Measurements from ENCODE around the gene NELL1. TPM values are rescaled to one million over a fixed set of nuclear protein-coding genes. Genes with fewer than 3 reads are reported as not detected.

The NELL1 gene
- total RNA-seq, 4 donors from 2014 or later: 0.27 TPM; not detected in 3

DNA sequence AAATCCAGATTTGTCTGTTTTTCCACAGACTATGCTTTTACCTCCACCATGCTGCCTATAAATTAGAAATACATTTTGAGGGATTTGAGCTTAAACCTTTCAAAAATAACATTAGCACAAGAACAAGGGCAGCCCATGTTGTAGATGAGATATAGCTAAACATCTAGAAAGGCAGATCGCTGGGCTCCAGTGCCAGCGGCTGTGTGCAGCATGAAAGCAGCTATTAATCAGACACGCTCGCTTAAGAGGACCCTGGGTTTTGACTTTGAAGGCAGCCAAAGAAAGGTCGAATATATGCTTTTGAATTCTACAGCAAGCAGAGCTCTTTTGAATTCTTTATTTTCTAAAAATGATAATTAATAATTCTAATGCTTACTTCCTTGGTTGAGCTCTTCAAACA, 684.0 kb downstream of the NELL1 start:
- no peak for DNase-seq
- no peak overlapping the region for H3K27ac ChIP-seq
- no peak overlapping the region for H3K4me3 ChIP-seq
- H3K36me3 ChIP-seq: no peaks in the 10 kb centered on the region
- no peak for TF ChIP-seq POLR2AphosphoS5 (IDR thresholded peaks at IDR 0.05)
- no peak for TF ChIP-seq POLR2A (IDR thresholded peaks at IDR 0.05)
- TF ChIP-seq, protein P1, sequence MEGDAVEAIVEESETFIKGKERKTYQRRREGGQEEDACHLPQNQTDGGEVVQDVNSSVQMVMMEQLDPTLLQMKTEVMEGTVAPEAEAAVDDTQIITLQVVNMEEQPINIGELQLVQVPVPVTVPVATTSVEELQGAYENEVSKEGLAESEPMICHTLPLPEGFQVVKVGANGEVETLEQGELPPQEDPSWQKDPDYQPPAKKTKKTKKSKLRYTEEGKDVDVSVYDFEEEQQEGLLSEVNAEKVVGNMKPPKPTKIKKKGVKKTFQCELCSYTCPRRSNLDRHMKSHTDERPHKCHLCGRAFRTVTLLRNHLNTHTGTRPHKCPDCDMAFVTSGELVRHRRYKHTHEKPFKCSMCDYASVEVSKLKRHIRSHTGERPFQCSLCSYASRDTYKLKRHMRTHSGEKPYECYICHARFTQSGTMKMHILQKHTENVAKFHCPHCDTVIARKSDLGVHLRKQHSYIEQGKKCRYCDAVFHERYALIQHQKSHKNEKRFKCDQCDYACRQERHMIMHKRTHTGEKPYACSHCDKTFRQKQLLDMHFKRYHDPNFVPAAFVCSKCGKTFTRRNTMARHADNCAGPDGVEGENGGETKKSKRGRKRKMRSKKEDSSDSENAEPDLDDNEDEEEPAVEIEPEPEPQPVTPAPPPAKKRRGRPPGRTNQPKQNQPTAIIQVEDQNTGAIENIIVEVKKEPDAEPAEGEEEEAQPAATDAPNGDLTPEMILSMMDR (IDR thresholded peaks at IDR 0.05): no peak
- TF ChIP-seq EP300 (IDR thresholded peaks at IDR 0.05; ENCODE audit: low read depth): no peak
- H3K4me1 ChIP-seq: no peaks in the 10 kb centered on the region
- no peaks in the 10 kb centered on the region for H3K27me3 ChIP-seq
- in situ Hi-C loops (cut with MboI; ENCODE audit: low pct_ligation_motif_present in 1 of 4, low pct_unique_long_range_greater_than_20kb in 1 of 4, low sequenced_read_pairs in 3 of 4): no loop called here
- 70 to 73% methylated on average over 5 of the region's 5 CpGs for WGBS, 2 donors (ENCODE audit: low coverage in 1 of 2)
- intact Hi-C loops (cut with DNase I; ENCODE audit: low total_unique reads): no loop called here
- H3K9me3 ChIP-seq: no peaks in the 10 kb centered on the region

DNA sequence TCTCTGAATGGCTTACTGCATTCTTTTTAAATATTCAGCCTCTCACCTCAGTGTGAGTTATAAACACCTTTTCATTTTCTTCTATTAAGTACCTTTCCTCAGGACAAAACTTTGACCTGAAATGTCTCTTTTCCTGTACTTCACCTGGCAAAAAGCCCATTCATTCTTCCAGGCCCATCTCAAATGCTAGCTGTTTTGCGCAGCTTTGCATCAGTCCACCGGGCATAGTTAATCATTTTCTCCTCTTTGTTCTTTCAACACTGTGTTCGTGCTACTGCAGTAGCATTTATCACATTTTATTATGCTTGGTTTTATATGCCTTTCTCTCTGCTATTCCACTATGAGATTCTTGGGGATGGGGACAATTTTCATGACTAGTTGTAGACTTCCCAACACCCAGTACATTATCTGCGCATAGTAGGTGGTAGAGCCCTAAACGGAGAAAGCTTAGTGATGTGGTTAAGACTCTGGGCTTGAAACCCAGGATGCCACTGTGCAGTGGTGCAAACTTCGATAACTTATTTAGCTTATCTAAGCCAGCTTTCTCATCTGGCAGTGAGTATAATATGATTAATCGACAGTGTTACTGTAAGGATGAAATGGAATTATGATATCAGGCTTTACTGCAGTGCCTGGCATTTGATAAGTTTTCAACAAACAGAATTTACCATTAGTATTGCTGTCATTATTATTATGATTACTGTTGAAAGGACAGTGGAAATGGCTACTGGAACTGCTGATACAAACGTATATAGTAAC, 695.7 kb downstream of the NELL1 start:
- no peak for DNase-seq
- Histone ChIP-seq H3K4me1 (no peaks in the 10 kb centered on the region), H3K27me3 (no peaks in the 10 kb centered on the region), H3K9me3 (peaks cover 0 to 2% of the 10 kb centered on the region in 2 donors), H3K36me3 (no peaks in the 10 kb centered on the region), H3K4me3 (no peak overlapping the region), H3K27ac (no peak overlapping the region)
- in situ Hi-C loops (cut with MboI; ENCODE audit: low pct_ligation_motif_present in 1 of 4, low pct_unique_long_range_greater_than_20kb in 1 of 4, low sequenced_read_pairs in 3 of 4): no loop called here
- 59 to 63% methylated on average over 7 to 8 of the region's 8 CpGs for WGBS, 2 donors (ENCODE audit: low coverage in 1 of 2)
- intact Hi-C loops (cut with DNase I; ENCODE audit: low total_unique reads): no loop called here
- no peak for TF ChIP-seq EP300 (IDR thresholded peaks at IDR 0.05; ENCODE audit: low read depth)

DNA sequence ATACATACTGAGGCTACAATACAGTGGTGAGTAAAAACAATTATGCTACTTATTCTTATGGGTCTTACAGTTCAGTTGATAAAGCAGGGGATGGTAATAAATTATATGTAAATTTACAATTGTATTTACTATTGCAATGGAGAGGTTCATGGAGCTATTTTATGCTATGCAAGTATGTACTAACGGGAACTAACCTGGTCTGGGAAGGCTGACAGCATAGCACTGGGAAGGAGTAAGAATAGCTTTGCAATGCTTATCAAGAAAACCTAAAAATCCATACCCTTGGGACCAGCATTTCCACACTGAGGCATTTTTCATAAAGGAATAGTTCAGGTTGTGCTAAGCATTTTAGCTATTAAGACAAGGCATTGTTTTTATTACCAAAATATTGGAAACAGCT, 700.6 kb downstream of the NELL1 start:
- intact Hi-C loops (cut with DNase I; ENCODE audit: low total_unique reads): no loop called here
- no peak for DNase-seq
- TF ChIP-seq EP300 (IDR thresholded peaks at IDR 0.05; ENCODE audit: low read depth): no peak
- TF ChIP-seq, protein P1 (IDR thresholded peaks at IDR 0.05): no peak
- no peak for TF ChIP-seq POLR2A (IDR thresholded peaks at IDR 0.05)
- TF ChIP-seq POLR2AphosphoS5 (IDR thresholded peaks at IDR 0.05): no peak
- in situ Hi-C loops (cut with MboI; ENCODE audit: low pct_ligation_motif_present in 1 of 4, low pct_unique_long_range_greater_than_20kb in 1 of 4, low sequenced_read_pairs in 3 of 4): no loop called here
- no peak overlapping the region for H3K4me3 ChIP-seq
- 65% methylated on average over 1 of the region's 1 CpG; no CpG with 5 or more reads in 1 of the 2 donors for WGBS, 2 donors (ENCODE audit: low coverage in 1 of 2)
- no peaks in the 10 kb centered on the region for H3K9me3 ChIP-seq
- no peak overlapping the region for H3K27ac ChIP-seq
- no peaks in the 10 kb centered on the region for H3K27me3 ChIP-seq
- H3K4me1 ChIP-seq: no peaks in the 10 kb centered on the region
- no peaks in the 10 kb centered on the region for H3K36me3 ChIP-seq

DNA sequence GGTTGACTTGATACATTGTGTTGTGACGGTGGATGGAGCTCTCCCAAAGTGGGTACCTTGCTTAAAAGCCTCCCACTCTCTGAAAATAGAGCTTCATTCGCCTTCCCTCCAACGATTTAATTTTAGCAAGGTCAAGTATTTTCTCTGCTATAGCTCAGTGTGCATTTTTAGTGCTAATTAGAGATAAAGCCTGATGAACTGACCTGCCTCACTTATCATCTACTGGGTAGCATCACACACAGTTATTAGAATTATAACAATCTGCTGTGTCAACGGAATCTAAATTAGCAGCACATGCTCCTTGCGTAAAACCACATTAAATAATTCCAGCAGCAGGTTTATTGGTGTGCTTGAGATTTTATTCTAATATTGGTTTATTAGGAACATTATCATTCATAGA, 701.7 kb downstream of the NELL1 start:
- no peaks in the 10 kb centered on the region for H3K4me1 ChIP-seq
- no peak for DNase-seq
- no peak overlapping the region for H3K4me3 ChIP-seq
- intact Hi-C loops (cut with DNase I; ENCODE audit: low total_unique reads): no loop called here
- 76 to 82% methylated on average over 5 of the region's 5 CpGs for WGBS, 2 donors (ENCODE audit: low coverage in 1 of 2)
- TF ChIP-seq, protein P1 (IDR thresholded peaks at IDR 0.05): no peak
- TF ChIP-seq POLR2A (IDR thresholded peaks at IDR 0.05) (no peak), POLR2AphosphoS5 (IDR thresholded peaks at IDR 0.05) (no peak), EP300 (IDR thresholded peaks at IDR 0.05; ENCODE audit: low read depth) (no peak)
- in situ Hi-C loops (cut with MboI; ENCODE audit: low pct_ligation_motif_present in 1 of 4, low pct_unique_long_range_greater_than_20kb in 1 of 4, low sequenced_read_pairs in 3 of 4): no loop called here
- H3K9me3 ChIP-seq: no peaks in the 10 kb centered on the region
- no peaks in the 10 kb centered on the region for H3K27me3 ChIP-seq
- H3K27ac ChIP-seq: no peak overlapping the region
- H3K36me3 ChIP-seq: no peaks in the 10 kb centered on the region

DNA sequence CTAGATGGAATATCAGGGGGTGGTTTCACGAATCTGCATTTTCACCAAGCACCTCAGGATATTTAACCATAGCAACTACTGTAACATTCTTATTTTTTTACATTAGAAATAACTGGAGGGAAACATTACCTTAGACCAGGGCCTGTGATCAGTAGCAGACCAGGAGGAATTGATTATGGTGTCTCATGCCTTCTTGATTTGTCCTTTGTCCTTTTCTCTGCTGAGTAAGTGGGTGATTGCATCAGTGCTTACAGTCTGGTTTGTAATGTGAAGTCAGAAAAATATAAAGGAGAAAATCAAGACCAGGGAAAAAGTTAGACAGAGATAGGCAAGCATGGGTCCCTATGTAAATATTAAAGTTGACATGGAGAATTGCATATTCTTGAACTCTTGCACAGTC, 703.3 kb downstream of the NELL1 start:
- Histone ChIP-seq H3K36me3 (no peaks in the 10 kb centered on the region), H3K27ac (no peak overlapping the region), H3K4me3 (no peak overlapping the region), H3K9me3 (no peaks in the 10 kb centered on the region), H3K27me3 (no peaks in the 10 kb centered on the region), H3K4me1 (no peaks in the 10 kb centered on the region)
- DNase-seq: no peak
- TF ChIP-seq, protein P1 (IDR thresholded peaks at IDR 0.05): no peak
- TF ChIP-seq POLR2AphosphoS5 (IDR thresholded peaks at IDR 0.05) (no peak), EP300 (IDR thresholded peaks at IDR 0.05; ENCODE audit: low read depth) (no peak), POLR2A (IDR thresholded peaks at IDR 0.05) (no peak)
- in situ Hi-C loops (cut with MboI; ENCODE audit: low pct_ligation_motif_present in 1 of 4, low pct_unique_long_range_greater_than_20kb in 1 of 4, low sequenced_read_pairs in 3 of 4): no loop called here
- WGBS, 2 donors (ENCODE audit: low coverage in 1 of 2): 52 to 56% methylated on average over 1 of the region's 1 CpG
- intact Hi-C loops (cut with DNase I; ENCODE audit: low total_unique reads): no loop called here

All from transverse colon (tissue), 4 donors.